T-helper 9 cell (primary cell): ENCODE results near the gene TPRN.

Experiments used
- DNase-seq: peaks from one replicate; pipeline ENCODE4 v3.0.0-alpha.2; 2020

The TPRN gene

DNA sequence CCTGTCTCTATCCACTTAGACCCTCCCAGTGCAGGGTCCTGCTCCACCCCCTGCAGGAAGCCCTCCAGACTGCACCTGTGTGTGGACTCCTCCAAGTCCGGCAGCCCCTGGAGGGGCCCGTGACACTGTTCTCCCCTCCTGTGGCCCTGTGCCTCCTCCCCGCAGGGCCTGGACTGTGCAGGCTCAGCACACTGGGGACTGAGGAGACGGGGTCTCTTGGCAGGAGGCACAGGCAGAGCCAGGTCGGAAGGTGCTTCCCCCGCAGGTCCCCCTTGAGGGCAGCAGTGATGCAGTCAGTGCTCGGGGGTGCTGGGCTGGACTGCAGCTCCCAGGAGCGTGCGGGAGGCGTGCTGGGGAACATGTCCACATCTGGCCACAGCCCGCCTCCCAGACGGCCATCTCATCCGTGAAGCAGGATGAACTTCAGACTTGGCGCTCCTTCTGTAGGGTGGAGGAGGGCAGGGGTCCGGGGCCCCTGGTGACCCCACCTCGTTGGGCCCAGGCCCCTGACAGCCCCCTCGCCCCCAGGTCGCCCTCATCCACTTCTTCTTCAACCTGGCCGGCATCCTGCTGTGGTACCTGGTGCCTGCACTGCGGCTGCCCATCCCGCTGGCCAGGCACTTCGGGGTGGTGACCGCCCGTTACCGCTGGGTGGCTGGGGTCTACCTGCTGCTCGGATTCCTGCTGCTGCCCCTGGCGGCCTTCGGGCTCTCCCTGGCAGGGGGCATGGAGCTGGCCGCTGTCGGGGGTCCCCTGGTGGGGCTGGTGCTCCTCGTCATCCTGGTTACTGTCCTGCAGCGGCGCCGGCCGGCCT lies 35.1 kb upstream of the TPRN start:
- DNase-seq = no peak

DNA sequence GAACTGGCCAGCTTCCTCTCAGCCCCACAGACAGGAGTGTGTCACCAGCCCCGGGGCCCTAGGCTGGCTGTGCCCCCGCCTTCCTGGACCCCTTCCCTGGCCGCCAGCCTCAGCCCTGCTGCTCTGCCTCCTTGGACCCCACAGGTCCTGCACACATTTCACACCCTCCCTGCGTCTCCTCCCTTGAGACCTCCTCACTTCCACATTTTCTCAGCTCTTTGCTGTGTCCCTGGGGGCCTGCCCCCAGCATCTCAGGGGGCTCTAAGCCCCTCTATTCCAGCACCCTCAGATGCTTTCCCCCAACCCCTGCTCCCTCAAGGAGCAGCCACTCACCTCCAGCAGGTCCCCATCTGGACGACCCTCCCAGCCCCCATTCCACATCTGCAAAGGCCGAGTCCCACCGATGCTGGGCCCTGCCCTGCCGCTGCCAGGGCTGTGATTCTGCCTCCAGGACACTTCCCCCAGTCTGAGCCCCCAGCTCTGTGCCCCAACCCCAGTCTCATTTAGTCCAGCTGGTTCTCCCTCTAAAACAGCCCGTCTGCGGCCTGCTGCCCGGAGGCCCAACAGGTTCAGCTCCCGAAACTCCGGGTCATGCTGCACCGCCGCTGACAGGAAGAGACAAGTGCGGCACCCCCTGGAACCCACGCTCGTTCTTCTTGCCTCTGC lies 34.4 kb upstream of the TPRN start:
- no peak for DNase-seq

GRCh38 chr9:137234055-137234697 lies 33.6 kb upstream of the TPRN start:
- no peak for DNase-seq

DNA sequence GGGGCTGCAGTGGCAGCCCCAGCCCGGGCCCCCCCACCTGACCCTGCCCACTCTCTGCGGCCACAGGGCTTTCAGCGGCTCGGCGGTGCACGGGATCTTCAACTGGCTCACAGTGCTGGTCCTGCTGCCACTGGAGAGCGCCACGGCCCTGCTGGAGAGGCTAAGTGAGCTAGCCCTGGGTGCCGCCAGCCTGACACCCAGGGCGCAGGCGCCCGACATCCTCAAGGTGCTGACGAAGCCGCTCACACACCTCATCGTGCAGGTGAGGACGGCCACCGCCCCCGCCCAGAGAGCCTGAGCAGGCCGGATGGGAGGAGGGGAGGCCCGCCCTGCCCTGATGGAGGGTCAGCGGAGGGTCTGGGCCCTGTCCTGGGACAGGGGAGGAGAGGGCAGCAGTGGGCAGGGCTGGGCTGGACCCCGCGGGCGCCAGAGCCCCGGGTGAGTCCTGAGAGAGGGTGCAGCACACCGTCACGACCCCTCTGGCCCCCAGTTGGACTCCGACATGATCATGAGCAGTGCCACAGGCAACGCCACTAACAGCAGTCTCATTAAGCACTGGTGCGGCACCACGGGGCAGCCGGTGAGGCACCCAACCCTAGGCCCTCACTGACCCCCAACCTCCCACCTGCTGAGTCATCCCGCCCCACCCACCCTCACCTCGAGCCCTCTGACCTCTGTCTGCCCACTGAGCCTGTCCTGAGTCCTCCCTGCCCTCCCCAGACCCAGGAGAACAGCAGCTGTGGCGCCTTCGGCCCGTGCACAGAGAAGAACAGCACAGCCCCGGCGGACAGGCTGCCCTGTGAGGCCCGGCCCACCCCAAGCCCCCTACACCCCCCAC lies 32.8 kb upstream of the TPRN start:
- DNase-seq = no peak

DNA sequence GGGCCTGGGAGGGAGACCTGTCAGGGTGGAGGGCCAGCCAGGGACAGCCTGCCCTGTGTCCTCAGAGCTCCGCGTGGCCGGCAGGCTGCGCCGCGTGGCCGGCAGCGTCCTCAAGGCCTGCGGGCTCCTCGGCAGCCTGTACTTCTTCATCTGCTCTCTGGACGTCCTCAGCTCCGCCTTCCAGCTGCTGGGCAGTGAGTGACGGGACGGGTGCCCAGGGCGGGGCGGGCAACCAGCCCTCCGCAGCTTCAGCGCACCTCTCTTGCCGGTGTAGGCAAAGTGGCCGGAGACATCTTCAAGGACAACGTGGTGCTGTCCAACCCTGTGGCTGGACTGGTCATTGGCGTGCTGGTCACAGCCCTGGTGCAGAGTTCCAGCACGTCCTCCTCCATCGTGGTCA lies 32.0 kb upstream of the TPRN start:
- no peak for DNase-seq

- DNase-seq = no peak
Measured at GRCh38 chr9:137232101-137232500, 31.6 kb upstream of the TPRN start.

DNA sequence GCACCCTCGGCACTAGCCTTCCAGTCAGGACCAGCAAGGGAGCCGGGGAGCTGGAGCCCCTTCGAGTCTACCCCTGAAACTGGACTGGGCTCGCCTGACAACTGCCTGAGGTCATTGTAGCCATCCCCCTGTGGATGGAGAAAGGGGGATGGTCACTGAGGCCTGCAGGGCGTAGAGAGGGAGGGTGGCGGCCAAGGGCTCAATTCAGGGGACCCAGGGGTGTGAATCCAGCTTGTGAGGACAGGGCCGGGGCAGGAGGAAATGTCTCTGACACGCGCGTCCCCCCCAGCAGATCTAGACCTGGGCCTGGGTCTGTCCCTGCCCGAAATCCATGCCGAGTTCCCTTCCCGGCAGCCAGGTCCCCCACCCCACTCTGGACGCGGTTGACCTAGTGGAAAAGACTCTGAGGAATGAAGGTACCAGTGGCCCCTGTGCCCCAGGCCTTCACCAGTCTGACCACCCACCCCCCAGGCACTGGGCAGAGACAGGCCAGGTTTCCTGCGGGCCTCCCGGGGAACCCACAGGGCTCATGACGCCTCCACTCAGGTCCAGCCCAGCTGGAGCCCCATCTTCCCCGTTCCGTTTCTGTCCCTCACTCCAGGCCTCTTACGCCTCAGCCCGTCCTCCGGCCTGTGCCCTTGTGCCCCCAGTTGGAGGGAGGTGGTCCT lies 31.0 kb upstream of the TPRN start:
- DNase-seq = no peak

DNA sequence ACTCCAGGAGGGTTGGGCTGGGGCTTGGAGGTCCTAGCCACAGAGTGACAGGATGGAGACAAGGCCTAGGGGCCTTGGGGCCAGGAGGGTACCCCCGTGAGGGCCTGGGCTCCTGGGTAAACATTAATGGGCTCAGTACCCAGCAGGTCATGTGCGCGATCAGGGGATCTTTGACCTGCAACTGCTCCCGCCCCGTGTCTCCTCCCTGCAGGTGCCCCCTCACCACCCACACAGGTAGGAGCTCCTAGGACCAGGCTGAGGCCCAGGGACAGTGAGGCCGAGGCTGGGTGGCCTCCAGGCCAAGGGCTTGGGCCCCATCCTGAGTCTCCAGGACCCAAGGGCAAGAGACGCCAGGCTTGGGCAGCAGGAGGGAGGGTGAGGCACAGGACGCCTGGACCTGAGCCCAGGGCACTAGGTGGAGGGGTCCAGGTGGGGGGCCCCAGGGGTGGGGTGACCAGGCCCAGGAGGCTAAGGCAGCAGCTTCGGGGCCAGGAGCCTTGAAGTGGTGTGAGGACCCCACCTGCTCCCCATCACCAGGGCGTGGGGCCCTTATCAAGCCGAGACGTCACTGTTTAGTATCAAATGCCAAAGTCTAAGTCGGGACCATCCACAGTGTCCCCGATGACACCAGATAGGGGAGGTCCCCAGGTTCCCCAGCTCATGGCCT lies 30.3 kb upstream of the TPRN start, which contains the start of gene SLC34A3:
TSS of gene SLC34A3 (plus strand) at position 197 of the 667 bp plus-strand sequence. CDS start 802 bp downstream, outside the sequence.
- DNase-seq = no peak

GRCh38 chr9:137229903-137230704 lies 29.6 kb upstream of the TPRN start:
- no peak for DNase-seq

GRCh38 chr9:137228968-137229896 lies 28.7 kb upstream of the TPRN start:
- DNase-seq = no peak

- no peak for DNase-seq
Measured at GRCh38 chr9:137228506-137228967, 28.0 kb upstream of the TPRN start.

GRCh38 chr9:137227853-137228505 lies 27.4 kb upstream of the TPRN start:
- DNase-seq = no peak

- DNase-seq = peak; percentile 78
Measured at GRCh38 chr9:137227054-137227852, 26.7 kb upstream of the TPRN start, which contains the start of gene RNF224. Gene RNF224, plus strand, starts transcription at chr9:137227502. Its CDS starts 834 bp downstream, at chr9:137228336.

GRCh38 chr9:137226338-137227053 lies 26.0 kb upstream of the TPRN start:
- no peak for DNase-seq

GRCh38 chr9:137225699-137226331 lies 25.3 kb upstream of the TPRN start:
- no peak for DNase-seq

DNA sequence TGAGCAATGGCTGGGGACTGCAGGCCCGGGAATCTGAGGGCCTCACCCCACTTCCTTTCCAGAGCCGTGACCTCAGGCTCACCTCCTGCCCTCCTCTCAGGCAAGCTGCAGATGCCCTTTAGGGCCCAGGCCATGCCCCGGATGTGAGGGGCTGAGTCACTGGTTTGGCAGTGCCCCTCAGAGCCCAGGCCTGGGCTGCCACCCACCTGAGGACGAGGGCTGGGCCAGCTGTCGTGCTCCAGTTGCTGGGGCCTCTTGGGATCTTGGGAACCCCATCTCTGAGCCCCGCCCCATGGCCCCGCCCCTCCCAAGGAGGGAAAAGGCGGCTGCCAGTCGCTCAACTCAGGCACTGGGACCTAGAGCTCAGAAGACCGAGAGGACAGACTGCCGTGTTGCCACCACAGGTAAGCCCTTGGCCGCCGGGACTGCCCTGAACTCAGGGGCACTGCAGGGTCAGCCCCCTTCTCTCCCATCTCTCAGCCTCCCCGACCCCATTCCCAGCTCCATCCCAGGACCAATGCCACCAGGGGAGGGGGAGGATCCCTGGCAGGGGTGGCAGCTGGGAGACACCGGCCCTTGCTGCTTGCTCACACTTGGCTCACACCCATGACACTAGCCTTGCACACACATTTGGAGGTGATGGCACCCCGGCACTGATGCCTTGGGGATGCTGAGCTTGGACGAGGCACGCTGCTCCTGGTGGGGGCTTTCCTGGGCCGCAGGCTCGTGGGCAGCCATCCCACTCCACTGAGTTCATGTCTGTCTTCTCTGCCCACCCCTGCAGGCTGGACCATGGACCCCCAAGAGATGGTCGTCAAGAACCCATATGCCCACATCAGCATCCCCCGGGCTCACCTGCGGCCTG lies 24.5 kb upstream of the TPRN start, which contains the start of gene CYSRT1:
TSS of gene CYSRT1 (plus strand) at position 345 of the 865 bp plus-strand sequence. CDS start at position 793, 448 bp downstream.
- DNase-seq = no peak
